ENCODE results near the gene FAM222B.
A peak's percentile ranks its signal among the peaks of the same experiment; 100 is the strongest.

Gene FAM222B

DNA sequence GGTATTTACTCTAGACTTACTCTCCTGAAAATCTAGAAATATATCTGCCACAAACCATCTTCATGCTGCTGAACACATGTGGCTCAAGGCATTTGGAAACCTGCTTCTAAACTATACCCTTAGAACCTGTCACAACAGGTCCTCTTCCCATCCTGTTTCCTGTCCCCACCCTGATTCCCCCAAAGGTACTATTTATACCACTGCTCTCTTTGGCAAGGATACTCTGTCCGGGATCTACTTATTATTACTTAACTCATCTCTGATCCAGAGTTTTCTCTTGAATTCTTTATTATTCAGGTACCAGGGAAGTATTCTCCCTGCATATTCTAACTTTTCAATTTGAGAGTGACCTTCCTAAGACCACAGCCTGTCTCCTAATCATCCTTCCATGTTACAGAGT lies 65.4 kb downstream of the FAM222B start:
- TF ChIP-seq, protein P1, sequence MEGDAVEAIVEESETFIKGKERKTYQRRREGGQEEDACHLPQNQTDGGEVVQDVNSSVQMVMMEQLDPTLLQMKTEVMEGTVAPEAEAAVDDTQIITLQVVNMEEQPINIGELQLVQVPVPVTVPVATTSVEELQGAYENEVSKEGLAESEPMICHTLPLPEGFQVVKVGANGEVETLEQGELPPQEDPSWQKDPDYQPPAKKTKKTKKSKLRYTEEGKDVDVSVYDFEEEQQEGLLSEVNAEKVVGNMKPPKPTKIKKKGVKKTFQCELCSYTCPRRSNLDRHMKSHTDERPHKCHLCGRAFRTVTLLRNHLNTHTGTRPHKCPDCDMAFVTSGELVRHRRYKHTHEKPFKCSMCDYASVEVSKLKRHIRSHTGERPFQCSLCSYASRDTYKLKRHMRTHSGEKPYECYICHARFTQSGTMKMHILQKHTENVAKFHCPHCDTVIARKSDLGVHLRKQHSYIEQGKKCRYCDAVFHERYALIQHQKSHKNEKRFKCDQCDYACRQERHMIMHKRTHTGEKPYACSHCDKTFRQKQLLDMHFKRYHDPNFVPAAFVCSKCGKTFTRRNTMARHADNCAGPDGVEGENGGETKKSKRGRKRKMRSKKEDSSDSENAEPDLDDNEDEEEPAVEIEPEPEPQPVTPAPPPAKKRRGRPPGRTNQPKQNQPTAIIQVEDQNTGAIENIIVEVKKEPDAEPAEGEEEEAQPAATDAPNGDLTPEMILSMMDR (IDR thresholded peaks at IDR 0.05; ENCODE audit: insufficient read depth, low read depth, low read length, missing control alignments): no peak

DNA sequence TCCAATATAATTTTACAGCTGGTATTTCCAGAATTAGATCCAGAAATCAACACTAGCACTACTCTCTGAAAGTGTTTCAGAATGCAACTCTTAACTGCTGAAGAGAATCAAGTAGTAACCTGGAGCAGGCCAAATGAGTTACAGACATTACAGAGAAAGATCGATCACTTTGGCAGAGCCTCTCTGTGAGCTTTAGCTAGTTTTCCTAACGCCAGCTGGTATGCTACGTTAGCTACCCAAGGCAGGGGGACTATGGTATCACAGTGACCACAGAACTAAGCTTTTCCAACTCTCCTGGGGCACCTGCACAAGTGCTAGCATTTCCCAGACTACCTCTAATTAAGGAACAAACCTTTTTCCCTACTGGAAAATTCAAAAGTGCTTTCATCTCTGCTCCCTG lies 68.4 kb downstream of the FAM222B start:
- DNase-seq (ENCODE audit: low read depth): no peak
- H3K4me3 ChIP-seq (ENCODE audit: low read length): no peak overlapping the region
- TF ChIP-seq, protein P1 (IDR thresholded peaks at IDR 0.05; ENCODE audit: insufficient read depth, low read depth, low read length, missing control alignments): no peak

More for the DNA sequence above, 65.4 kb downstream of the FAM222B start:
- H3K4me3 ChIP-seq (ENCODE audit: low read length): no peak overlapping the region
- peak; percentile 72 for DNase-seq (ENCODE audit: low read depth)

DNA sequence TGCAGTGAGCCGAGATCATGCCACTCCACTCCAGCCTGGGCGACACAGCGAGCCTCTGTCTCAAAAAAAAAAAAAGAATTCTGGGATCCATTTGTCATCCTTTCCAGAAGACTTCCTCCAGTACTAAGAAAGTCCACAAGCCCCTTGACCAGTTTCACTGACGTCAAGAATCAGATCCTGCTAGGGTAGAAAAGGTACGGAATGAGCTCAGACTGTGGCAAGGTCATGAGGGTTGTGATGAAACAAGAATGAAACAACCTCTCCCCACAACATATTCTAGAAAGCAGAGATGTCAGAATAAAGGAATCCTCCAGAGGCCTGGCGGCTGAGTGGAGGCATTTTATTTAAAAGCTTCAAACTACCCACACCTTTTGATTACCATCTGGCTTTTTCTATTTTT lies 68.9 kb downstream of the FAM222B start:
- DNase-seq (ENCODE audit: low read depth): no peak
- no peak overlapping the region for H3K4me3 ChIP-seq (ENCODE audit: low read length)
- TF ChIP-seq, protein P1 (IDR thresholded peaks at IDR 0.05; ENCODE audit: insufficient read depth, low read depth, low read length, missing control alignments): no peak

DNA sequence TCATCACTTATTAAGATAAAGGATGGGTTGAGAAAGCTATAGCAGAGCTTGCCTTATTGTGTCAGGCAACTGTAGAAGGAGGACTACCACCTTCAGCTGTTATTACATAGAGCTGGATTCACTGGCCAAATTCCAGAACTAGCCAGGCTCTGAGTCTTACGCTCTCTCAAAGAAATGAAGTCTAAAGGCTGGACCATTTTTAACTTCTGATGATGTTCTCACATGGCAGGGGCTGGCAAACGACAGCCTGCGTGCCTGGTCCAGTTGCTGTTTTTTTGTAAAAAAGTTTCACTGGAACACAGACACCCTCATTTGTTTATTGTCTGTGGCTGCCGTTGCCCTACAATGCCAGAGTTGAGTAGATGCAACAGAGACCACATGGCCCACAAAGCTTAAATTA lies 77.6 kb downstream of the FAM222B start:
- TF ChIP-seq, protein P1 (IDR thresholded peaks at IDR 0.05; ENCODE audit: insufficient read depth, low read depth, low read length, missing control alignments): no peak
- no peak overlapping the region for H3K4me3 ChIP-seq (ENCODE audit: low read length)
- DNase-seq (ENCODE audit: low read depth): no peak

DNA sequence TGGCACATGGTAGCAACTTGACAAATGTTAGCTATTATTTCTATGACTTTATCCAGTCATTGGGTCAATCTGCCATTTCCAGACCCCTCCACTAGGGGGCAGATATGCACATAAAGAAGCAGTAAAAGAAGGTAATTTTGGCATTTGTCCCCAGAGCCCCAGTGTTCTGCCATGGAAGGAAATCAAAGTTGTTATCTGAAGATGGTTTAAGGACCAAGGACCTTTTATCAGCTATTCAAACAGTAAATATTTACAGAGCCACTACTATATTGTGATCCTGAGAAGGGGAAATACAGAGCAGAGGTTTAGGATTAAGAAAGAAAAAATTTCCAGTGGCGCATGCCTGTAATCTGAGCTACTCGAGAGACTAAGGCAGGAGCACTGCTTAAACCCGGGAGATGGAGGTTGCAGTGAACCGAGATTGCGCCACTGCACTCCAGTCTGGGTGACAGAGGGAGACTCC lies 78.8 kb downstream of the FAM222B start:
- H3K4me3 ChIP-seq (ENCODE audit: low read length): no peak overlapping the region
- DNase-seq (ENCODE audit: low read depth): peak; percentile 72
- TF ChIP-seq, protein P1 (IDR thresholded peaks at IDR 0.05; ENCODE audit: insufficient read depth, low read depth, low read length, missing control alignments): peak; percentile 88

DNA sequence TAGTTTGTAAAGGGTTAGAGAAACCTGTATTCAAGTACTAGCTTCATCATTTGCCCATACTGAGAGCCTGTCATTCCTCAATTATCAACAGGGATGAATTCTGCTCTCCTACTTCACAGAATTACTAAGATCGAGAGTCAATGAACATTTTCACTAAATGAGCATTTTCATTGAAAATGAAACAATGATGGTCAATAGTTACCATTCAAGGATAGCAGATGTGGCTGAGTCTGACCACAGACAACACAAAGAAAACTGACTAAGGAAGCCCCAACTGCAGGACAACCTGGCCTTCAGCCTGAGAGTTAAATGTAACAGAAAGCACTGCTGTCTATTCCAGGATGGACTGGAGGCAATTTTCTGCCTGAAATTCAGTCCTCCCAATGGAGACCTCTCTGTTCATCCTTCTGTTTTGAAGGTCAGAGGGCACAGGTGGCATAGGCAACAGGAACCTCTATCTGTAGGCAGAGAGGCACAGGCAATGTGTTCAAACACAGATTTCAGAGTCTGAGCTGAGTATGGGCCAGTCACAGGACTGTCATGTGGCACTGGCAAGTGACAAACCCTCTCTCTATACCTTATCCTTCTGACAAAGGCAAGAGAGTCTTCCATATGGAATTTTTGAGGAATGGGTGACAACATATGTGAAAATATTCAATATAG lies 79.3 kb downstream of the FAM222B start:
- TF ChIP-seq, protein P1 (IDR thresholded peaks at IDR 0.05; ENCODE audit: insufficient read depth, low read depth, low read length, missing control alignments): no peak
- no peak overlapping the region for H3K4me3 ChIP-seq (ENCODE audit: low read length)
- DNase-seq (ENCODE audit: low read depth): no peak

Data from epithelial cell of esophagus (primary cell).